ENCODE measurements around the gene EGF. TPM values are rescaled to one million over a fixed set of nuclear protein-coding genes. Genes with fewer than 3 reads are reported as not detected.

The EGF gene
- total RNA-seq, 2 experiments from 2014 or later, result not detected

DNA sequence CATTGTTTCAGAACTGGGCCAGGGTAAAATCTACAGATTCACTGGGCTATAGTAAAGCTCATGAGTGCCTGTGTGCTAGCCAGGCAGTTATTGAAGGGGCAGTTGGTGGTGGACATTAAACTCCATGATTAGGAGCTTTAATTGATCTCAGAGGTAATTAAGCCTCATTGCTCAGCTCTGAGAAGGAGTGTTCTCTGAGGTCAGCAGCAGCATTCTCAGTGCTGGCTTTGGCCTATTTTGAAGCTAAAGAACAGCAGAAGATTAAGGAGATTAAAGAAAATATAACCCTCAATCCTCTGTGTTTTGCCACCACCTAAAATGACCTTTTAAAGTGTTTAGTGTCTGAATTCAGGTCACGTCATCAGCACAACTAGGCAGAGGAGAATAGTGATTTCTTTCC is 42.5 kb downstream of the EGF start:
- Mint-ChIP-seq H3K9me3 (no peaks in the 10 kb centered on the region), H3K27ac (no peak overlapping the region), H3K4me3 (no peak overlapping the region), H3K27me3 (peaks cover 6% of the 10 kb centered on the region), H3K36me3 (ENCODE audit: low read depth) (no peaks in the 10 kb centered on the region), H3K4me1 (no peaks in the 10 kb centered on the region)
- ChIA-PET CTCF (no interaction called here), POLR2A (no interaction called here)
- no peak for DNase-seq

DNA sequence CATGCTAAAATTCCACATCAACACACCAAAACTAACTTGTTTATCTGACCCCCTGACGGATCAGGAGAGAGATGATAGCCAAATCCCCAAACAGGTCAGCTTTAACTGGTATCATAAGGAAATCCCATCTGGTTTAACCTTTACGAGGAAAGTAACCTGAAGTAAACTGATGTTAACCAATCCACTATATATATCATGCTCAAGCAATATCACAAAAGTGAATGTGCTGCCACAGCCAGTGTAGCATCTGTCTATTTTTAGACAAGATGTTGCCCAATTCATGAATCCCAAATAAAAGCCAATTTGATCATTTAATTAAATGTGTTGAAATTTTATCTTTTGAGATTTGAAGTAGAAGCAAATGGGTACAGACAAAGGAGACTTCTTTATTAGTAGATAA is 44.5 kb downstream of the EGF start:
- Mint-ChIP-seq H3K4me1 (no peaks in the 10 kb centered on the region), H3K36me3 (ENCODE audit: low read depth) (no peaks in the 10 kb centered on the region), H3K4me3 (no peak overlapping the region), H3K27me3 (peaks cover 10% of the 10 kb centered on the region), H3K27ac (no peak overlapping the region), H3K9me3 (no peaks in the 10 kb centered on the region)
- CTCF ChIA-PET, result no interaction called here
- DNase-seq, result no peak
- POLR2A ChIA-PET, result no interaction called here

GRCh38 chr4:109959195-109959594 is 46.5 kb downstream of the EGF start:
- no peak for DNase-seq
- no peaks in the 10 kb centered on the region for H3K4me1 Mint-ChIP-seq
- CTCF ChIA-PET, result no interaction called here
- POLR2A ChIA-PET, result no interaction called here
- H3K9me3 Mint-ChIP-seq, result no peaks in the 10 kb centered on the region
- no peaks in the 10 kb centered on the region for H3K36me3 Mint-ChIP-seq (ENCODE audit: low read depth)
- H3K4me3 Mint-ChIP-seq, result no peak overlapping the region
- H3K27ac Mint-ChIP-seq, result no peak overlapping the region
- H3K27me3 Mint-ChIP-seq, result peaks cover 13% of the 10 kb centered on the region

- DNase-seq, result no peak
- POLR2A ChIA-PET, result no interaction called here
- CTCF ChIA-PET, result interaction anchor here (1.0 kb wide), 1 partner anchor 16 kb away, joined by 4 read pairs; no protein-coding TSS in a partner anchor
- Mint-ChIP-seq H3K9me3 (no peaks in the 10 kb centered on the region), H3K27me3 (peaks cover 21% of the 10 kb centered on the region), H3K36me3 (ENCODE audit: low read depth) (no peaks in the 10 kb centered on the region), H3K4me1 (no peaks in the 10 kb centered on the region), H3K4me3 (no peak overlapping the region), H3K27ac (no peak overlapping the region)
Measured at GRCh38 chr4:109962401-109962800, 49.7 kb downstream of the EGF start.

- peaks cover 22% of the 10 kb centered on the region for H3K27me3 Mint-ChIP-seq
- H3K4me1 Mint-ChIP-seq, result peaks cover 14% of the 10 kb centered on the region
- H3K36me3 Mint-ChIP-seq (ENCODE audit: low read depth), result no peaks in the 10 kb centered on the region
- no peak for DNase-seq
- H3K27ac Mint-ChIP-seq, result no peak overlapping the region
- POLR2A ChIA-PET, result no interaction called here
- CTCF ChIA-PET, result no interaction called here
- no peak overlapping the region for H3K4me3 Mint-ChIP-seq
- no peaks in the 10 kb centered on the region for H3K9me3 Mint-ChIP-seq
Measured at GRCh38 chr4:109966891-109967481, 54.3 kb downstream of the EGF start.

DNA sequence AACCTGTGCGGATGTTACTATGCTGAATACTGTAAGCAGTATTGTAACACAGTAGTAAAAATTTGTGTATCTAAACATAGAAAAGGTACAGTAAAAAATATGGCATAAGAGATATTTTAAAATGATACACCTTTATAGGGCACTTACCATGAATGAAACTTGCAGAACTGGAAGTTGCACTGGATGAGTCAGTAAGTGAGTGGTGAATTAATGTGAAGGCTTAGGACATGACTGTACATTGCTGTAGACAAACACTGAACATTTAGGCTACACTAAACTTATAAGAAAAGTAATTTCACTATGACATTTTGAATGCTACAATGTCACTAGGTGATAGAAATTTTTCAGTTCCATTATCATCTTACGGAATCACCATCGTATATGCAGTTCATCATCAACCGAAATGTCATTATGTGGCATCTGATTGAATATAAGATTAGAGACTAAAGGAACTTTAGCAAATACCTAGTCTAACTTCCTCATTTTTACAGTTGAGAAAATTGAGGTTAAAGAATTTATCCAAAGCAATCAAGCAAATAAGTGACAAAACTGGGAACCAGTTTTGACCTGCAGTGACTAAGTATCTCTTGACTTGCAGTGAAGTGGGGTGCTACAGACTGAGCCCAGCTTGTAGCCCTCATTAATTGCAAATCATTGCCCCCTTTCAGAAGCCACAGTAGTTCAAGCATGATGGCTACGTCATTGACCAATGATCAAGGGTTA is 55.3 kb downstream of the EGF start:
- POLR2A ChIA-PET, result no interaction called here
- no peak overlapping the region for H3K4me3 Mint-ChIP-seq
- CTCF ChIA-PET, result no interaction called here

DNA sequence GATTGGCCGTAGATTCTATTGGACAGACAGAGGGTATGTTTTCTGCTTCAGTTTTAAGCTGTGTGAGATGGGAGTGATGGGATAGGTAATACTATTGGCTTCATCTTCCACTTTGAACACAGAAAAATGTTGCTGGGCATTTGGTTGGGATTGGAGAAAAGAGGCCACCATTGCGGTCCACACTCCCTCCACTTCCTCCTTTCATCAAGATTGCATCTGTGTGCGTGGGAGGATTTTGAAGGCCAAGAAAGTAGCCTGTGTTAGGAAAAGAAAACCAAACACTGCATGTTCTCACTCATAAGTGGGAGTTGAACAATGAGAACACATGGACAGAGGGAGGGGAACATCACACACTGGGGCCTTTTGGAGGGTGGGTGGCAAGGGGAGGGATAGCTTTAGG is 56.4 kb downstream of the EGF start:
- no peak overlapping the region for H3K4me3 Mint-ChIP-seq
- H3K9me3 Mint-ChIP-seq, result no peaks in the 10 kb centered on the region
- POLR2A ChIA-PET, result no interaction called here
- H3K27me3 Mint-ChIP-seq, result peaks cover 22% of the 10 kb centered on the region
- H3K4me1 Mint-ChIP-seq, result peaks cover 24% of the 10 kb centered on the region
- H3K36me3 Mint-ChIP-seq (ENCODE audit: low read depth), result no peaks in the 10 kb centered on the region
- no peak for DNase-seq
- no peak overlapping the region for H3K27ac Mint-ChIP-seq
- CTCF ChIA-PET, result no interaction called here

More for the DNA sequence above, 55.3 kb downstream of the EGF start:
- Mint-ChIP-seq H3K36me3 (ENCODE audit: low read depth) (no peaks in the 10 kb centered on the region), H3K27me3 (peaks cover 22% of the 10 kb centered on the region), H3K9me3 (no peaks in the 10 kb centered on the region), H3K27ac (no peak overlapping the region), H3K4me1 (peaks cover 19% of the 10 kb centered on the region)
- no peak for DNase-seq

GRCh38 chr4:109969919-109970318 is 57.2 kb downstream of the EGF start:
- no peaks in the 10 kb centered on the region for H3K9me3 Mint-ChIP-seq
- no peak overlapping the region for H3K4me3 Mint-ChIP-seq
- no peak for DNase-seq
- ChIA-PET POLR2A (no interaction called here), CTCF (no interaction called here)
- peaks cover 21% of the 10 kb centered on the region for H3K27me3 Mint-ChIP-seq
- peaks cover 24% of the 10 kb centered on the region for H3K4me1 Mint-ChIP-seq
- H3K27ac Mint-ChIP-seq, result no peak overlapping the region
- H3K36me3 Mint-ChIP-seq (ENCODE audit: low read depth), result no peaks in the 10 kb centered on the region

- Mint-ChIP-seq H3K27ac (no peak overlapping the region), H3K9me3 (no peaks in the 10 kb centered on the region), H3K4me1 (peaks cover 24% of the 10 kb centered on the region), H3K27me3 (peaks cover 18% of the 10 kb centered on the region), H3K4me3 (no peak overlapping the region), H3K36me3 (ENCODE audit: low read depth) (no peaks in the 10 kb centered on the region)
- CTCF ChIA-PET, result interaction anchor here (0.6 to 1.5 kb wide), 2 partner anchors 546 to 892 kb away, joined by 3 to 4 read pairs; no protein-coding TSS in a partner anchor
- POLR2A ChIA-PET, result no interaction called here
- DNase-seq, result no peak
Measured at GRCh38 chr4:109972786-109973528, 60.3 kb downstream of the EGF start.

DNA sequence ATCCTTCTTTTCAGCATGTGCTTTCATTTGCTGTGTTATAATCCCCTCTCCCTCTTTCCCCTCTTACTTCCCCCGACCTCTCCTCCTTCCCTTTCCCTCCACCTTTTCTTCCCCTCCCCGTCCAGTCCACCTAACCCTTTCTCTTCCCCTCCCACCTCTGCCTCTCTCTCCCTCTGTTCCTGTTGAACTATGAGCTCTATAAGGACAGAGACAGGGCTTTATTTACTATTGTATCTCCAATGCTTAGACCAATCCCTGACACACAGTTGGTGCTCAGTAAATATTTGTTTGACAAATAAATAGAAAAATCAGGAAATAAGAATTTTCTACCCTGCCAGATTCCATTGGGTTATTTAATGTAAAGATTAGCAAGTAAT is 60.8 kb downstream of the EGF start:
- CTCF ChIA-PET, result interaction anchor here (0.6 kb wide), 1 partner anchor 893 kb away, joined by 3 read pairs; no protein-coding TSS in a partner anchor

GRCh38 chr4:109976189-109976588 is 63.5 kb downstream of the EGF start:
- H3K4me3 Mint-ChIP-seq, result no peak overlapping the region
- no peaks in the 10 kb centered on the region for H3K9me3 Mint-ChIP-seq
- ChIA-PET POLR2A (no interaction called here), CTCF (interaction anchor here (0.6 to 4.5 kb wide), 2 partner anchors 210 to 544 kb away, joined by 3 to 19 read pairs; partner anchors contain the start of gene SEC24B)
- peaks cover 41% of the 10 kb centered on the region for H3K27me3 Mint-ChIP-seq
- no peaks in the 10 kb centered on the region for H3K36me3 Mint-ChIP-seq (ENCODE audit: low read depth)
- DNase-seq, result no peak
- H3K4me1 Mint-ChIP-seq, result peaks cover 9% of the 10 kb centered on the region
- no peak overlapping the region for H3K27ac Mint-ChIP-seq

More for the DNA sequence above, 60.8 kb downstream of the EGF start:
- POLR2A ChIA-PET, result no interaction called here
- Mint-ChIP-seq H3K27me3 (peaks cover 18% of the 10 kb centered on the region), H3K4me3 (no peak overlapping the region), H3K27ac (no peak overlapping the region), H3K4me1 (peaks cover 24% of the 10 kb centered on the region), H3K9me3 (no peaks in the 10 kb centered on the region), H3K36me3 (ENCODE audit: low read depth) (no peaks in the 10 kb centered on the region)
- DNase-seq, result no peak

DNA sequence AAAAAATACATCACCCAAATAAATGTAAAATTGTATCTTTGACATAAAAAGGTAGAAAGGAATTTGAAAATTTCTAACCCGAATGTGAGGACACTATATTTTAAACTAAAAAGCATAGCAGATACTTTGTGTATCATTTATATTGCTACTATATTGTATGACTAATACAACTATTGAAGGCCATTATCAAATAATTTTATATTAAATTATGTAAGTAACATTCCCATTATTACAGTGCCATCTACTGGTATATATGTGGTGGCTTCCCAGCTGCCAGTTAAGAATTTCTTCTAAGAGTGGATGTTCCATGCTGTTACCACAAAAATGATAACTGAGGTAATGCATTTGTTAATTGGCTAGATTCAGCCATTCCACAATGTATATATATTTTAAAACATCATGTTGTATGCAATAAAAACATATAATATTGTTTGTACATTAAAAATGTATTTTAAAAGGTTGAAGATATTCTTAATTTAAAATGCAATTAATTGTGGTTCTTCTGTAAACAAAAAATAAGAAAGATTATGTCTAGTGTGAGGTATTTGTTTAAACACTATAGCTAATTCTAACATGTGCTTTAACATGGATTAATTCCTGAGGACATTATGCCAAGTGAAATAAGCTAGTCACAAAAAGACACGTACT is 65.3 kb downstream of the EGF start:
- H3K27ac Mint-ChIP-seq, result no peak overlapping the region
- POLR2A ChIA-PET, result no interaction called here
- peaks cover 38% of the 10 kb centered on the region for H3K27me3 Mint-ChIP-seq
- H3K4me1 Mint-ChIP-seq, result peaks cover 5% of the 10 kb centered on the region
- no peak overlapping the region for H3K4me3 Mint-ChIP-seq
- H3K36me3 Mint-ChIP-seq (ENCODE audit: low read depth), result no peaks in the 10 kb centered on the region
- DNase-seq, result no peak
- no peaks in the 10 kb centered on the region for H3K9me3 Mint-ChIP-seq
- CTCF ChIA-PET, result interaction anchor here (0.8 to 4.5 kb wide), 9 partner anchors 15 to 558 kb away, joined by 3 to 19 read pairs (median 4); partner anchors contain the start of gene SEC24B

All from activated CD4-positive, alpha-beta memory T cell treated with anti-CD3 and anti-CD28 coated beads, Interleukin-2, amount 10 ng/mL, durations not matched to agents 7 days and 5 days (primary cell).